Mucosa of descending colon (tissue), 3 donors: ENCODE measurements around the gene PPP1R3G. TPM values are rescaled to one million over a fixed set of nuclear protein-coding genes. Genes with fewer than 3 reads are reported as not detected.

Source experiments
- ATAC-seq: fragments of 200-7000 bp; cut with Tn5 transposase; one replicate; pipeline ENCODE4 v1.9.1; 2020; ENCODE audit warnings: mild to moderate bottlenecking, moderate library complexity
- DNase-seq, 3 donors: peaks; one replicate each; pipeline ENCODE4 v3.0.0-alpha.2; 2020
- H3K36me3 ChIP-seq: fragments of 200-600 bp; one replicate; pipeline ENCODE4 v1.8.0; 2021; ENCODE audit warnings: low read depth, mild to moderate bottlenecking
- H3K4me1 ChIP-seq: fragments of 200-600 bp; one replicate; pipeline ENCODE4 v1.8.0; 2021; ENCODE audit warnings: low read depth, mild to moderate bottlenecking
- H3K4me3 ChIP-seq: fragments of 200-600 bp; one replicate; pipeline ENCODE4 v1.8.0; 2021; ENCODE audit warnings: mild to moderate bottlenecking
- H3K9me3 ChIP-seq: fragments of 200-600 bp; one replicate; pipeline ENCODE4 v1.8.0; 2021; ENCODE audit warnings: mild to moderate bottlenecking
- CTCF ChIP-seq: fragments of 200-600 bp; IDR thresholded peaks from one replicate; pipeline ENCODE4 v1.8.0; 2022; ENCODE audit warnings: antibody characterized with exemption, mild to moderate bottlenecking
- intact Hi-C, 2 donors: fragments of 100-400 bp; cut with DNase I in 1 of 2; cut with micrococcal nuclease in 1 of 2; formaldehyde crosslinking; loops; one replicate each; pipeline versions ENCODE4 v1.11.0 to v1.11.1; 2022; cut with DNase I, micrococcal nuclease
- total RNA-seq, 3 donors: library from RNA; stranded (reverse); fragmentation: NEBNext Ultra II Directional in 2 of 3; extraction: Animal tissue kit (Norgen Biotek cat#: 25700) in 2 of 3; gene quantifications; one replicate each; pipeline versions ENCODE4 v1.2.1 to v1.2.4, GENCODE V29; 2021 to 2023
- donor health status: DM: no; HTN: no; CAD: no; lungs with moderate emphysema.
- donor health status: DM: no; HTN: no; CAD: no.
- donor health status: DM: no; HTN: yes; CAD: no.

The PPP1R3G gene
- total RNA-seq, 3 donors from 2014 or later = 0.46 to 2.8 (median 0.55) TPM

DNA sequence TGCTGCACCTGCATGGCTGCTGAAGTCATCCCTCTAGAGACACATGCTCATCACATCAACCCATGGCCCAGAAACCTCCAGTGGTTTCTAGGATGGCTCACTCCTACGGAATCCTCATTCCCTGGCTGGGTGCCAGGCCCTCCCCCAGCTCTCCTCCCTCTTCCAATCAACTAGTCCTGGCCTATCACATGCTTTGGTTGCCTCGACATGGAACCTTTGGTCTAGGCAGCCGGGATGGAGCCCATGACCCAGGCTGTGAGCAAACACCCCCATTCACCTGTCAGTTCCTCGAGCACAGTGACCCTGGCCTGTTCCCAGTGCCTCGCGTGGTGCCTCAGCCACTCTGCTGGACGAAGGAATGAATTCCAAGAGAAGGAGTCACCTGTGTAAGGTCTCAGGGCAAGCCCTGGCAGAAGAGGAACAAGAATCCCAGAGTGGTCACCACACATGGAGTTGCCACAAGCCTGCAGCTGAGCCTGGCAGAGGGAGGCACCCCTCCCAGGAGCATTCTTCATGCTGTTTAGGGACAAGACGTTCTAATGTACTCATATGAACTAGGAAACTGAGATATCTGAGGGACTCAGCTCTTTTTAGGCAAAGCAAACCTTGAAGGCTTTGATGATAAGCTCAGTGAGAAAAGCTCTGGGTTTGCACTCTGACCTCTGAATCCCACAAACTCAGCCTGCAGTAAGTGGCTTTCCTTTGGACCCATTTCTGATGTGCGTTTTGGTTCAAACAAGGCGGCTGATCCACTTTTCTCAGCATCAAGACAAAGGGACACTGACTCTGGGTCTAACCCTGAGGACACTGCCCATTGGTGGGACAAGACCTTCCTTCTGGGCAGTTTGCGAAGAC lies 40.2 kb downstream of the PPP1R3G start:
- Histone ChIP-seq H3K36me3 (no peaks in the 10 kb centered on the region), H3K4me3 (no peak overlapping the region), H3K9me3 (no peaks in the 10 kb centered on the region), H3K4me1 (no peaks in the 10 kb centered on the region)
- no peak for ATAC-seq
- DNase-seq = no peak
- no peak for TF ChIP-seq CTCF
- intact Hi-C loops = no loop called here

GRCh38 chr6:5126214-5126613 lies 41.1 kb downstream of the PPP1R3G start:
- TF ChIP-seq CTCF = no peak
- no peaks in the 10 kb centered on the region for H3K9me3 ChIP-seq
- intact Hi-C loops = no loop called here
- no peak for ATAC-seq
- no peaks in the 10 kb centered on the region for H3K36me3 ChIP-seq
- DNase-seq = no peak
- no peaks in the 10 kb centered on the region for H3K4me1 ChIP-seq
- H3K4me3 ChIP-seq = no peak overlapping the region

- Histone ChIP-seq H3K4me1 (no peaks in the 10 kb centered on the region), H3K36me3 (no peaks in the 10 kb centered on the region), H3K9me3 (no peaks in the 10 kb centered on the region), H3K4me3 (no peak overlapping the region)
- ATAC-seq = no peak
- intact Hi-C loops = no loop called here
- DNase-seq = no peak
- TF ChIP-seq CTCF = no peak
These were observed 42.1 kb downstream of the PPP1R3G start for GRCh38 chr6:5127106-5127687.

DNA sequence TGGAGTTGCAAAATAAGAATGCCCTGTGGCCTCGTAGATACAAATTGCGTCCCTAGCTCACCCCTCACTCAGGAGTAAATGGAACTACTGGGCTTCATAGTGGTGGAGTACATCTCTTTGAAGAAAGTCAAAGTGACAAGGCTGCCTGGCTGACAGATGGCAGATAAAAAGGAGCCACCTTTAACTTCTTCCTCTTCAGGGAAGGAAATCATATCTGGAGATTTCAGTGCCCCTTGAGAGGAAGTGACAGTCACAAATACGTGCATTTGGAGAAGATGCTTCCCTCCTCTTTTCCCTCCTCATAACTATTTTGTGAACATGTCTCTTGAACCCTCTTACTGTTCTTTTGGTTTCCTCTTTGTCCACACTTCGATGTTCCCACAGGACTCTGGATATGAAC lies 43.2 kb downstream of the PPP1R3G start:
- no peaks in the 10 kb centered on the region for H3K36me3 ChIP-seq
- H3K4me3 ChIP-seq = no peak overlapping the region
- H3K9me3 ChIP-seq = no peaks in the 10 kb centered on the region
- no peak for DNase-seq
- TF ChIP-seq CTCF = no peak
- no peaks in the 10 kb centered on the region for H3K4me1 ChIP-seq
- intact Hi-C loops = no loop called here
- ATAC-seq = no peak

DNA sequence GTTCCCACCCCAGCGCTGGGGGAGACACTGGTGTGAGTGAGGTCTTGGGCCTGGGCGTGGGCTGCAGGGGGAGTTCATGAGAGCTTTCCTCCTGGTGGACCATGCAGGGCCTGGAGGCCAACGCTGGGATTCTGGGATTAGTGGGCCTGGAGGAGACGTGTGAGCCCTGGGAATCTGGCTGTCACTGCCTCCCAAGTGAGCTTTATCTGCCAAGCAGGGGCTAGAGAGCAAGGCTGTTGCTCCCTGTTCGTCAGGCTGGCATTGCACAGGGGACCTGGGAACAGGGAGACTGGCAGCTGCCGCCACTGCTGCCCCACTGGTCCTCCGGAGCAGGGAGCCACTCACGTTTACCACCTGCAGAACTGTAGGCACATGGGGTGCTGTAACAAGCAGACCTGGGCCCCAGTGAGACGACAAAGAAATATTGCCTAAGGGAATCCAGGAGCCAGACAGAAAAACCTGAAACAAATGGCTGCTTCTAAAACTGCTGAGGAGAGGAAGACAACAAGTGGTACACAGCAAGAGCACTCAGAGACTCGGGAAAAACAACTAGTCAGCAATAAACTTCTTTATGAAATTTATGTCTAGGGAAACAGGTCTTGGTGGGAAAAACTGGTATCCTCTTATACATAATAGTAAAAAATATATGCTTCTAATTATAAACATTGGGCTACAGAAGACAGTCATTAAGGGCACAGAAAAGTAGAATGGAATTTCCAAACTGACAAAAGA lies 45.2 kb downstream of the PPP1R3G start:
- Histone ChIP-seq H3K4me3 (no peak overlapping the region), H3K36me3 (no peaks in the 10 kb centered on the region), H3K9me3 (no peaks in the 10 kb centered on the region), H3K4me1 (no peaks in the 10 kb centered on the region)
- TF ChIP-seq CTCF = no peak
- no peak for ATAC-seq
- no peak for DNase-seq
- intact Hi-C loops = no loop called here
